Ovary (tissue), 9 donors: ENCODE results near the gene ZMYND8. TPM values are rescaled to one million over a fixed set of nuclear protein-coding genes. Genes with fewer than 3 reads are reported as not detected.

Source experiments
- DNase-seq, 5 donors: peaks; one replicate each; pipeline ENCODE4 v3.0.0-alpha.2; 2019 to 2020
- H3K27ac ChIP-seq, 2 donors: fragments of 200-600 bp; one replicate each; pipeline versions ENCODE4 v1.5.1 to v1.8.0; 2019 to 2022
- H3K27me3 ChIP-seq: fragments of 200-600 bp; one replicate; pipeline ENCODE4 v1.8.0; 2022
- H3K36me3 ChIP-seq: fragments of 200-600 bp; sonication (generic); one replicate; pipeline ENCODE4 v1.5.1; 2019
- H3K4me1 ChIP-seq: one replicate; pipeline ENCODE4 v1.8.1; 2013; ENCODE audit warnings: mild to moderate bottlenecking, moderate library complexity; ENCODE audit not compliant: insufficient read depth
- H3K4me3 ChIP-seq: fragments of 200-600 bp; sonication (generic); one replicate; pipeline ENCODE4 v1.5.1; 2017
- H3K9me3 ChIP-seq, 2 donors: fragments of 200-600 bp in 1 of 2; sonication (generic) in 1 of 2; one replicate each; pipeline versions ENCODE4 v1.5.1 to v1.8.1; 2013 to 2019; ENCODE audit warnings: mild to moderate bottlenecking in 1 of 2, moderate library complexity in 1 of 2
- CTCF ChIP-seq, 3 donors: fragments of 450-650 bp in 2 of 3; fragments of 200-600 bp in 1 of 3; IDR thresholded peaks; one replicate each; pipeline versions ENCODE4 v1.5.1 to v1.8.0; 2016 to 2022; ENCODE audit warnings: antibody characterized with exemption in 3 of 3, mild to moderate bottlenecking in 1 of 3
- EP300 ChIP-seq: sonication (generic); formaldehyde crosslinking; IDR thresholded peaks from one replicate; pipeline ENCODE4 v1.6.1; 2017; ENCODE audit warnings: antibody characterized with exemption
- POLR2A ChIP-seq: fragments of 450-650 bp; IDR thresholded peaks from one replicate; pipeline ENCODE4 v1.6.1; 2017; ENCODE audit warnings: antibody characterized with exemption, mild to moderate bottlenecking, moderate library complexity
- WGBS, 3 donors: extraction: QIAGEN DNeasy Blood & Tissue Kit in 1 of 3; methylation state at CpG; one replicate each; pipeline versions ENCODE4 v1.1.5 to v1.1.7; 2013 to 2017; 5-methylcytosine and 5-hydroxymethylcytosine counted together
- intact Hi-C, 4 donors: fragments of 100-400 bp; cut with DNase I; formaldehyde crosslinking; loops; one replicate each; pipeline versions ENCODE4 v1.11.0 to v1.15.1; 2022 to 2023
- polyA plus RNA-seq, 2 donors: library from polyadenylated mRNA; stranded (reverse); fragments of 200-250 nt in 1 of 2; fragments of 350-450 nt in 1 of 2; fragmentation: Illumina TruSeq in 1 of 2; extraction: RNeasy Lipid Tissue Mini Kit (QIAGEN cat#74804) in 1 of 2; gene quantifications; one replicate each; pipeline ENCODE4 v1.2.3, GENCODE V29; 2013 to 2014
- total RNA-seq, 7 donors: library from RNA; depleted of rRNA in 2 of 7; stranded (reverse); fragments of >200 nt in 2 of 7; fragmentation: NEBNext Ultra II Directional in 3 of 7; extraction: Animal tissue kit (Norgen Biotek cat#: 25700) in 3 of 7; gene quantifications; one replicate each; pipeline versions ENCODE4 v1.1.0 to v1.2.4, GENCODE V29; 2016 to 2023
- donor health status: DM: no; HTN: no; CAD: no; lungs with moderate emphysema.
- donor health status: DM: no; HTN: no; CAD: no.
- donor health status: Bipolar disorder and iron deficiency.
- donor health status: DM: yes; HTN: yes; CAD: no.
- donor health status: DM: no; HTN: no; CAD: no.
- donor health status: DM: yes; HTN: yes; CAD: no.

The ZMYND8 gene
- total and polyA plus RNA-seq, 9 donors, result 8.3 to 40.7 (median 30.5) TPM

- intact Hi-C loops, result loop anchor here in 2 of 4 donors (1.0 to 2.0 kb wide), 2 partner anchors 24 to 42 kb away; no protein-coding TSS in a partner anchor
- TF ChIP-seq EP300 (peak; percentile 51), CTCF (IDR thresholded peaks at IDR 0.05) (no peak), POLR2A (peak; percentile 59)
- no peaks in the 10 kb centered on the region for H3K36me3 ChIP-seq
- peaks cover 38% of the 10 kb centered on the region for H3K4me1 ChIP-seq
- no peaks in the 10 kb centered on the region for H3K27me3 ChIP-seq
- no peaks in the 10 kb centered on the region for H3K9me3 ChIP-seq
- peak; percentile 86 to 91 (median 91) for DNase-seq
- H3K27ac ChIP-seq, result peak overlapping the region; percentile 83 to 95
- no peak overlapping the region for H3K4me3 ChIP-seq
- 2% methylated on average over 19 of the region's 19 CpGs for WGBS, 3 donors
Observed at GRCh38 chr20:47360297-47361056, 4.0 kb upstream of the ZMYND8 start.

GRCh38 chr20:47359530-47360296 is 3.2 kb upstream of the ZMYND8 start:
- Histone ChIP-seq H3K36me3 (no peaks in the 10 kb centered on the region), H3K4me3 (no peak overlapping the region), H3K27ac (peak overlapping the region; percentile 83 to 95), H3K27me3 (no peaks in the 10 kb centered on the region), H3K9me3 (no peaks in the 10 kb centered on the region), H3K4me1 (peaks cover 43% of the 10 kb centered on the region)
- intact Hi-C loops, result loop anchor here in 3 of 4 donors (1.0 to 5.0 kb wide), 3 partner anchors 25 to 42 kb away; no protein-coding TSS in a partner anchor
- WGBS, 3 donors, result 45 to 55% (median 49%) methylated on average over 9 of the region's 9 CpGs
- TF ChIP-seq POLR2A (no peak), CTCF (IDR thresholded peaks at IDR 0.05) (no peak), EP300 (no peak)
- peak in 1 of 5 donors; percentile 32 for DNase-seq

GRCh38 chr20:47358672-47359529 is 2.4 kb upstream of the ZMYND8 start:
- Histone ChIP-seq H3K27me3 (no peaks in the 10 kb centered on the region), H3K9me3 (no peaks in the 10 kb centered on the region), H3K36me3 (no peaks in the 10 kb centered on the region), H3K27ac (peak overlapping the region; percentile 83 to 95), H3K4me1 (peaks cover 46% of the 10 kb centered on the region), H3K4me3 (no peak overlapping the region)
- intact Hi-C loops, result loop anchor here in 2 of 4 donors (2.0 to 5.0 kb wide), 2 partner anchors 40 to 42 kb away; no protein-coding TSS in a partner anchor
- WGBS, 3 donors, result 6 to 9% (median 9%) methylated on average over 17 of the region's 17 CpGs
- DNase-seq, result peak; percentile 61 to 78 (median 68)
- TF ChIP-seq CTCF (IDR thresholded peaks at IDR 0.05) (no peak), POLR2A (peak; percentile 27), EP300 (no peak)
